GM12878 (cell line): ENCODE measurements around the gene SDK2. TPM values are rescaled to one million over a fixed set of nuclear protein-coding genes. Genes with fewer than 3 reads are reported as not detected.

ENCODE experiments used
- BRCA1 ChIP-seq: IDR thresholded peaks from 2 replicates; pipeline ENCODE4 v1.6.1; 2011; ENCODE audit warnings: low read depth, low read length, improper control_type of control experiment
- CHD1 ChIP-seq: IDR thresholded peaks from 2 replicates; pipeline ENCODE4 v1.6.1; 2012; ENCODE audit warnings: low read depth, low read length, improper control_type of control experiment
- CHD4 ChIP-seq: fragments of 200-600 bp; sonication (generic); IDR thresholded peaks from 2 replicates; pipeline ENCODE4 v1.6.1; 2016; ENCODE audit warnings: mild to moderate bottlenecking
- CREM ChIP-seq: IDR thresholded peaks from 2 replicates; pipeline ENCODE4 v1.6.1; 2014; ENCODE audit warnings: antibody characterized with exemption, low read depth
- DPF2 ChIP-seq: fragments of 450-650 bp; IDR thresholded peaks from 2 replicates; pipeline ENCODE4 v1.6.1; 2017; ENCODE audit warnings: mild to moderate bottlenecking
- E2F8 ChIP-seq: fragments of 450-650 bp; IDR thresholded peaks from 2 replicates; pipeline ENCODE4 v1.6.1; 2018; ENCODE audit warnings: mild to moderate bottlenecking, low read depth, moderate library complexity; ENCODE audit not compliant: partially characterized antibody
- E4F1 ChIP-seq: fragments of 450-650 bp; IDR thresholded peaks from 2 replicates; pipeline ENCODE4 v1.6.1; 2018; ENCODE audit warnings: borderline replicate concordance, mild to moderate bottlenecking; ENCODE audit not compliant: partially characterized antibody
- EED ChIP-seq: sonication (generic); IDR thresholded peaks from 2 replicates; pipeline ENCODE4 v1.6.1; 2016; ENCODE audit warnings: antibody characterized with exemption, low read depth
- EGR1 ChIP-seq, 2 experiments: IDR thresholded peaks; 1 replicate in 1 of 2; 2 replicates in 1 of 2; pipeline ENCODE4 v1.6.1; 2011 to 2012; ENCODE audit warnings: low read depth in 2 of 2, low read length in 2 of 2, borderline replicate concordance in 1 of 2, mild to moderate bottlenecking in 1 of 2, moderate library complexity in 1 of 2
- FOXM1 ChIP-seq: IDR thresholded peaks from 2 replicates; pipeline ENCODE4 v1.6.1; 2012; ENCODE audit warnings: low read depth, mild to moderate bottlenecking, inconsistent platforms, low read length, moderate library complexity
- GATAD2B ChIP-seq: fragments of 450-650 bp; conservative IDR thresholded peaks from 2 replicates; pipeline ENCODE4 v1.6.1; 2017; ENCODE audit warnings: low read depth, mild to moderate bottlenecking, moderate library complexity
- IKZF2 ChIP-seq, 2 experiments: fragments of 450-650 bp; IDR thresholded peaks; 2 replicates each; pipeline ENCODE4 v1.6.1; 2017; ENCODE audit warnings: mild to moderate bottlenecking in 2 of 2, moderate library complexity in 2 of 2
- MYB ChIP-seq: fragments of 150-350 bp; IDR thresholded peaks from 2 replicates; pipeline ENCODE4 v1.6.1; 2014; ENCODE audit warnings: mild to moderate bottlenecking, low read depth, low read length, borderline replicate concordance
- NBN ChIP-seq: fragments of 450-650 bp; IDR thresholded peaks from 2 replicates; pipeline ENCODE4 v1.6.1; 2016
- NR2F1 ChIP-seq: fragments of 450-650 bp; conservative IDR thresholded peaks from 2 replicates; pipeline ENCODE4 v1.6.1; 2017; ENCODE audit warnings: mild to moderate bottlenecking
- PAX5 ChIP-seq: IDR thresholded peaks from 2 replicates; pipeline ENCODE4 v1.6.1; 2011; ENCODE audit warnings: low read depth, low read length, borderline replicate concordance
- PAX8 ChIP-seq: fragments of 450-650 bp; IDR thresholded peaks from 2 replicates; pipeline ENCODE4 v1.6.1; 2017; ENCODE audit warnings: mild to moderate bottlenecking, moderate library complexity
- POLR2AphosphoS5 ChIP-seq: IDR thresholded peaks from 2 replicates; pipeline ENCODE4 v1.6.1; 2011; ENCODE audit warnings: mild to moderate bottlenecking, low read length, inconsistent platforms
- RFX5 ChIP-seq: IDR thresholded peaks from 2 replicates; pipeline ENCODE4 v1.6.1; 2011; ENCODE audit warnings: low read depth, low read length, improper control_type of control experiment
- SUZ12 ChIP-seq: fragments of 200-600 bp; sonication (generic); IDR thresholded peaks from one replicate; pipeline ENCODE4 v1.6.1; 2018; ENCODE audit warnings: antibody characterized with exemption, mild to moderate bottlenecking; ENCODE audit not compliant: unreplicated experiment
- TCF12 ChIP-seq: IDR thresholded peaks from 2 replicates; pipeline ENCODE4 v1.6.1; 2011; ENCODE audit warnings: low read depth, mild to moderate bottlenecking, low read length
- USF1 ChIP-seq: IDR thresholded peaks from 2 replicates; pipeline ENCODE4 v1.6.1; 2011; ENCODE audit warnings: borderline replicate concordance, low read depth, mild to moderate bottlenecking, moderate library complexity, mixed read lengths, low read length; ENCODE audit not compliant: insufficient read depth; ENCODE audit errors: extremely low read length
- ZNF217 ChIP-seq: fragments of 450-650 bp; IDR thresholded peaks from 2 replicates; pipeline ENCODE4 v1.6.1; 2017; ENCODE audit warnings: antibody characterized with exemption, mild to moderate bottlenecking
- polyA plus RNA-seq, 11 experiments: library from polyadenylated mRNA; depleted of rRNA in 4 of 11; unstranded in 6 of 11; stranded (reverse) in 5 of 11; fragments of >200 nt; fragmentation: Nextera tagmentation in 4 of 11; fragmentation: Illumina TruSeq in 1 of 11; extraction: Ambion mirVana in 4 of 11; extraction: Trizol in 1 of 11; gene quantifications; 1 replicate in 1 of 11; 2 replicates in 10 of 11; pipeline versions ENCODE4 v1.2.1 to v1.2.3, GENCODE V29; 2011 to 2016; ENCODE audit warnings: inconsistent platforms in 2 of 11, missing spikeins in 2 of 11, low read depth in 1 of 11
- total RNA-seq, 4 experiments: library from RNA; depleted of rRNA in 3 of 4; stranded (reverse); fragments of >200 nt in 3 of 4; fragmentation: Illumina TruSeq in 1 of 4; extraction: Trizol in 1 of 4; gene quantifications; 2 replicates each; pipeline versions ENCODE4 v1.2.1 to v1.2.3, GENCODE V29; 2013 to 2021

Gene SDK2
- total and polyA plus RNA-seq, 10 of the 15 experiments (the other 5 are each of a cell fraction or from before 2014, with no cell fraction given) = 0.03 to 0.08 (median 0.03) TPM; not detected in 7

DNA sequence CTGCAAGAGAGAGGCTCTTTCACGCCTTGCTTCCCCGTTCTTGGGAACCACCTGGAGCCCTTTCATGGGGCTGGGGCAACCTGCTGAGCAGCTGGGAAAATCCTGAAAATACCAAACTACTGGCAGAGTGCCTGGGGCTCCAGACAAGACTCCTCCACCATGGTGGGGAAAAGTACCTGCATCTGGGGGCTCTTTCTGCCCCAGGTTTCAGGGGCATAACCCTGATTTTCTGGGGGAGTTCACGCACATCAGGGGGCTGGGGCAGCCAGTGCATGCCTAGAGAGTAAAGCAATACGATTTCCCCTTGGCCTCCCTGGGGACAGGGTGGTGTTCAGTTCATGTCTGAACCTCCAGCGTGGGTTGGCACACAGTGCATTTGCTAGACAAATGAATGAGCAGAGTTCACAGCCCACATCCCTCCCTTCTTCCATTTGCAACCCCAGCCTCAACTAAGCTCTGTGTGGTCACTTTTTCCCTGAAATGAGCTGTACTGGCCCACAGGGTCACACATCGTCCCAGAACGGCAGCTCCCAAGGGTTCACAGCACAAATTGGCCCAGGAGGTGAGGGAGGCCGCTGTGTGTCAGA, 327.2 kb downstream of the SDK2 start (continued):
- TF ChIP-seq E4F1 (no peak), CHD1 (no peak), CREM (no peak), EED (no peak), DPF2 (peak; percentile 53; the same call in 1 of the 2 replicates), BRCA1 (no peak), IKZF2 (IDR thresholded peaks at IDR 0.05) (peak; percentile 39 to 66; a peak in 3 of 4 replicates), FOXM1 (no peak), EGR1 (IDR thresholded peaks at IDR 0.05; ENCODE audit: borderline replicate concordance in 1 of 2, low read depth in 2 of 2, low read length in 2 of 2) (no peak), PAX8 (no peak), E2F8 (no peak), POLR2AphosphoS5 (no peak), CHD4 (no peak), SUZ12 (no peak), USF1 (no peak), ZNF217 (no peak), GATAD2B (peak; percentile 75; the same call in 1 of the 2 replicates), TCF12 (0 out of 2 replicates have a peak, but pooled peaks have one; percentile 6), NR2F1 (peak; percentile 86), RFX5 (no peak), NBN (0 out of 2 replicates have a peak, but pooled peaks have one; percentile 31), MYB (no peak), PAX5 (no peak)
